ENCODE data around the gene SHISA9. TPM values are rescaled to one million over a fixed set of nuclear protein-coding genes. Genes with fewer than 3 reads are reported as not detected.

SHISA9 gene
- total and polyA plus RNA-seq, 4 donors, result 0.10 to 0.39 (median 0.25) TPM; not detected in 1

GRCh38 chr16:13146829-13147228 lies 245.4 kb downstream of the SHISA9 start:
- WGBS, 2 donors, result 54 to 70% methylated on average over 2 of the region's 2 CpGs
- ATAC-seq (ENCODE audit: low FRiP score), result no peak

GRCh38 chr16:13148294-13148693 lies 246.9 kb downstream of the SHISA9 start:
- DNase-seq (no peak), ATAC-seq (ENCODE audit: low FRiP score) (no peak)
- WGBS, 2 donors, result 86 to 93% methylated on average over 3 of the region's 3 CpGs
- Histone ChIP-seq H3K27ac (ENCODE audit: low read depth in 1 of 2, low read length in 2 of 2) (no peak overlapping the region), H3K4me3 (ENCODE audit: low read length in 2 of 2) (no peak overlapping the region), H3K36me3 (ENCODE audit: control insufficient read depth in 1 of 2, insufficient read depth in 2 of 2, low read length in 1 of 2) (no peaks in the 10 kb centered on the region), H3K4me1 (ENCODE audit: control insufficient read depth in 1 of 2, insufficient read depth in 2 of 2, low read length in 2 of 2) (no peaks in the 10 kb centered on the region), H3K9me3 (ENCODE audit: control insufficient read depth, low read length) (no peaks in the 10 kb centered on the region), H3K27me3 (ENCODE audit: control insufficient read depth in 1 of 2, insufficient read depth in 2 of 2, low read length in 1 of 2) (no peaks in the 10 kb centered on the region)
- intact Hi-C loops (cut with DNase I), result no loop called here

More at GRCh38 chr16:13146829-13147228, 245.4 kb downstream of the SHISA9 start:
- no peak for DNase-seq
- H3K27me3 ChIP-seq (ENCODE audit: control insufficient read depth in 1 of 2, insufficient read depth in 2 of 2, low read length in 1 of 2), result no peaks in the 10 kb centered on the region
- H3K9me3 ChIP-seq (ENCODE audit: control insufficient read depth, low read length), result no peaks in the 10 kb centered on the region
- intact Hi-C loops (cut with DNase I), result no loop called here
- no peaks in the 10 kb centered on the region for H3K36me3 ChIP-seq (ENCODE audit: control insufficient read depth in 1 of 2, insufficient read depth in 2 of 2, low read length in 1 of 2)
- H3K4me3 ChIP-seq (ENCODE audit: low read length in 2 of 2), result no peak overlapping the region
- H3K4me1 ChIP-seq (ENCODE audit: control insufficient read depth in 1 of 2, insufficient read depth in 2 of 2, low read length in 2 of 2), result no peaks in the 10 kb centered on the region
- no peak overlapping the region for H3K27ac ChIP-seq (ENCODE audit: low read depth in 1 of 2, low read length in 2 of 2)

GRCh38 chr16:13148836-13149235 lies 247.4 kb downstream of the SHISA9 start:
- H3K27ac ChIP-seq (ENCODE audit: low read depth in 1 of 2, low read length in 2 of 2), result no peak overlapping the region
- DNase-seq (no peak), ATAC-seq (ENCODE audit: low FRiP score) (no peak)
- H3K36me3 ChIP-seq (ENCODE audit: control insufficient read depth in 1 of 2, insufficient read depth in 2 of 2, low read length in 1 of 2), result no peaks in the 10 kb centered on the region
- no peaks in the 10 kb centered on the region for H3K4me1 ChIP-seq (ENCODE audit: control insufficient read depth in 1 of 2, insufficient read depth in 2 of 2, low read length in 2 of 2)
- WGBS, 2 donors, result 7 to 9% methylated on average over 3 of the region's 3 CpGs
- intact Hi-C loops (cut with DNase I), result no loop called here
- H3K4me3 ChIP-seq (ENCODE audit: low read length in 2 of 2), result no peak overlapping the region
- H3K9me3 ChIP-seq (ENCODE audit: control insufficient read depth, low read length), result no peaks in the 10 kb centered on the region
- no peaks in the 10 kb centered on the region for H3K27me3 ChIP-seq (ENCODE audit: control insufficient read depth in 1 of 2, insufficient read depth in 2 of 2, low read length in 1 of 2)

GRCh38 chr16:13150181-13150885 lies 248.9 kb downstream of the SHISA9 start:
- intact Hi-C loops (cut with DNase I), result no loop called here
- WGBS, 2 donors, result 59 to 60% methylated on average over 4 of the region's 4 CpGs

GRCh38 chr16:13153696-13154095 lies 252.3 kb downstream of the SHISA9 start:
- ATAC-seq (ENCODE audit: low FRiP score), result no peak
- 54 to 63% methylated on average over 4 of the region's 4 CpGs for WGBS, 2 donors
- H3K36me3 ChIP-seq (ENCODE audit: control insufficient read depth in 1 of 2, insufficient read depth in 2 of 2, low read length in 1 of 2), result no peaks in the 10 kb centered on the region
- no peak for DNase-seq
- H3K4me1 ChIP-seq (ENCODE audit: control insufficient read depth in 1 of 2, insufficient read depth in 2 of 2, low read length in 2 of 2), result no peaks in the 10 kb centered on the region
- no peak overlapping the region for H3K4me3 ChIP-seq (ENCODE audit: low read length in 2 of 2)
- intact Hi-C loops (cut with DNase I), result no loop called here
- H3K27me3 ChIP-seq (ENCODE audit: control insufficient read depth in 1 of 2, insufficient read depth in 2 of 2, low read length in 1 of 2), result no peaks in the 10 kb centered on the region
- no peaks in the 10 kb centered on the region for H3K9me3 ChIP-seq (ENCODE audit: control insufficient read depth, low read length)
- H3K27ac ChIP-seq (ENCODE audit: low read depth in 1 of 2, low read length in 2 of 2), result no peak overlapping the region

More at GRCh38 chr16:13150181-13150885, 248.9 kb downstream of the SHISA9 start:
- H3K27me3 ChIP-seq (ENCODE audit: control insufficient read depth in 1 of 2, insufficient read depth in 2 of 2, low read length in 1 of 2), result no peaks in the 10 kb centered on the region
- no peak for ATAC-seq (ENCODE audit: low FRiP score)
- H3K36me3 ChIP-seq (ENCODE audit: control insufficient read depth in 1 of 2, insufficient read depth in 2 of 2, low read length in 1 of 2), result no peaks in the 10 kb centered on the region
- no peak for DNase-seq
- no peaks in the 10 kb centered on the region for H3K4me1 ChIP-seq (ENCODE audit: control insufficient read depth in 1 of 2, insufficient read depth in 2 of 2, low read length in 2 of 2)
- H3K9me3 ChIP-seq (ENCODE audit: control insufficient read depth, low read length), result no peaks in the 10 kb centered on the region
- no peak overlapping the region for H3K27ac ChIP-seq (ENCODE audit: low read depth in 1 of 2, low read length in 2 of 2)
- no peak overlapping the region for H3K4me3 ChIP-seq (ENCODE audit: low read length in 2 of 2)

GRCh38 chr16:13154799-13155198 lies 253.4 kb downstream of the SHISA9 start:
- 68 to 69% methylated on average over 2 of the region's 2 CpGs for WGBS, 2 donors
- no peak for DNase-seq
- H3K36me3 ChIP-seq (ENCODE audit: control insufficient read depth in 1 of 2, insufficient read depth in 2 of 2, low read length in 1 of 2), result no peaks in the 10 kb centered on the region
- no peaks in the 10 kb centered on the region for H3K9me3 ChIP-seq (ENCODE audit: control insufficient read depth, low read length)
- H3K27me3 ChIP-seq (ENCODE audit: control insufficient read depth in 1 of 2, insufficient read depth in 2 of 2, low read length in 1 of 2), result no peaks in the 10 kb centered on the region
- intact Hi-C loops (cut with DNase I), result no loop called here
- H3K4me3 ChIP-seq (ENCODE audit: low read length in 2 of 2), result no peak overlapping the region
- H3K27ac ChIP-seq (ENCODE audit: low read depth in 1 of 2, low read length in 2 of 2), result no peak overlapping the region
- no peaks in the 10 kb centered on the region for H3K4me1 ChIP-seq (ENCODE audit: control insufficient read depth in 1 of 2, insufficient read depth in 2 of 2, low read length in 2 of 2)
- ATAC-seq (ENCODE audit: low FRiP score), result no peak

- H3K4me3 ChIP-seq (ENCODE audit: low read length in 2 of 2), result no peak overlapping the region
- DNase-seq (no peak), ATAC-seq (ENCODE audit: low FRiP score) (no peak)
- no peaks in the 10 kb centered on the region for H3K36me3 ChIP-seq (ENCODE audit: control insufficient read depth in 1 of 2, insufficient read depth in 2 of 2, low read length in 1 of 2)
- H3K27ac ChIP-seq (ENCODE audit: low read depth in 1 of 2, low read length in 2 of 2), result no peak overlapping the region
- no peaks in the 10 kb centered on the region for H3K4me1 ChIP-seq (ENCODE audit: control insufficient read depth in 1 of 2, insufficient read depth in 2 of 2, low read length in 2 of 2)
- H3K27me3 ChIP-seq (ENCODE audit: control insufficient read depth in 1 of 2, insufficient read depth in 2 of 2, low read length in 1 of 2), result no peaks in the 10 kb centered on the region
- intact Hi-C loops (cut with DNase I), result no loop called here
- H3K9me3 ChIP-seq (ENCODE audit: control insufficient read depth, low read length), result no peaks in the 10 kb centered on the region
- WGBS, 2 donors, result 17 to 20% methylated on average over 2 of the region's 2 CpGs
Observed at GRCh38 chr16:13155377-13155776, 254.0 kb downstream of the SHISA9 start.

- DNase-seq, result no peak
- H3K27ac ChIP-seq (ENCODE audit: low read depth in 1 of 2, low read length in 2 of 2), result no peak overlapping the region
- intact Hi-C loops (cut with DNase I), result no loop called here
- no peaks in the 10 kb centered on the region for H3K27me3 ChIP-seq (ENCODE audit: control insufficient read depth in 1 of 2, insufficient read depth in 2 of 2, low read length in 1 of 2)
- no peak overlapping the region for H3K4me3 ChIP-seq (ENCODE audit: low read length in 2 of 2)
- H3K9me3 ChIP-seq (ENCODE audit: control insufficient read depth, low read length), result no peaks in the 10 kb centered on the region
- 19 to 25% methylated on average over 3 of the region's 3 CpGs for WGBS, 2 donors
- no peaks in the 10 kb centered on the region for H3K36me3 ChIP-seq (ENCODE audit: control insufficient read depth in 1 of 2, insufficient read depth in 2 of 2, low read length in 1 of 2)
- no peaks in the 10 kb centered on the region for H3K4me1 ChIP-seq (ENCODE audit: control insufficient read depth in 1 of 2, insufficient read depth in 2 of 2, low read length in 2 of 2)
- ATAC-seq (ENCODE audit: low FRiP score), result no peak
Observed at GRCh38 chr16:13155780-13156179, 254.4 kb downstream of the SHISA9 start.

- intact Hi-C loops (cut with DNase I), result no loop called here
- H3K4me1 ChIP-seq (ENCODE audit: control insufficient read depth in 1 of 2, insufficient read depth in 2 of 2, low read length in 2 of 2), result no peaks in the 10 kb centered on the region
- no peak for DNase-seq
- no peak for ATAC-seq (ENCODE audit: low FRiP score)
- H3K36me3 ChIP-seq (ENCODE audit: control insufficient read depth in 1 of 2, insufficient read depth in 2 of 2, low read length in 1 of 2), result no peaks in the 10 kb centered on the region
- H3K9me3 ChIP-seq (ENCODE audit: control insufficient read depth, low read length), result no peaks in the 10 kb centered on the region
- 39 to 52% methylated on average over 3 of the region's 3 CpGs for WGBS, 2 donors
- no peaks in the 10 kb centered on the region for H3K27me3 ChIP-seq (ENCODE audit: control insufficient read depth in 1 of 2, insufficient read depth in 2 of 2, low read length in 1 of 2)
- no peak overlapping the region for H3K4me3 ChIP-seq (ENCODE audit: low read length in 2 of 2)
- no peak overlapping the region for H3K27ac ChIP-seq (ENCODE audit: low read depth in 1 of 2, low read length in 2 of 2)
Observed at GRCh38 chr16:13157082-13157481, 255.7 kb downstream of the SHISA9 start.

Measured in aorta (tissue), 5 donors.